Measurements from ENCODE around the gene MET. TPM values are rescaled to one million over a fixed set of nuclear protein-coding genes. Genes with fewer than 3 reads are reported as not detected.

The MET gene
- polyA plus RNA-seq, 1 donor from 2014 or later: not detected

DNA sequence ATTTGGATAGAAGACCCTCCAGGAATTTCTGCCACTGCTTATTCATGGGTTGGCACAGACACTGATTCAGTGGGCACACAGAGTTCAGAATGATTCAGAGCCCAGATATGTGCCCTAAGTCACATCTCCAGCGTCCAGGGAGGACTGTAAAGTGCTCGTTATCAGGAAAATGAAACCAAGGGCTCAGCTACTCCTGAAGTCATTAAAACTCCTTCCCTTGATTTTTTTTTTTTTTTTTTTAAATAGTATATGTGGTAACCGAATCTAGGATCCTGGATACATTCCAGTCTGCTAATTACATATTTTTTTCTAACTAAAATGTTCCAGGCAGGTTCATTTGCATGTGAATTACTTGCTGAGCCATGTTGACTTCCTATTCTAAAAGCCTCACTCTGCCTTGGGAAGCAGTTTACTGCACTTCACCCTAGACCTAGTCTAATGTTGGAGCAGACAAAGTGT, 34.7 kb downstream of the MET start:
- Histone ChIP-seq H4K20me1 (ENCODE audit: insufficient read depth) (no peaks in the 10 kb centered on the region), H3K4me2 (ENCODE audit: low read length) (no peak overlapping the region), H3K9ac (ENCODE audit: low read length) (no peak overlapping the region), H2AFZ (ENCODE audit: low read depth, low read length) (no peak overlapping the region), H3K4me3 (ENCODE audit: low read length) (no peak overlapping the region), H3K36me3 (ENCODE audit: insufficient read depth, low read length) (no peaks in the 10 kb centered on the region), H3K9me2 (ENCODE audit: insufficient read depth, low read length) (no peaks in the 10 kb centered on the region), H3K27me3 (ENCODE audit: insufficient read depth, low read depth, low read length) (no peaks in the 10 kb centered on the region), H3K79me2 (replicated peaks; ENCODE audit: insufficient read depth, low read length) (no peaks in the 10 kb centered on the region), H3K9me3 (ENCODE audit: low read length) (no peaks in the 10 kb centered on the region), H3F3A (ENCODE audit: insufficient read depth, low read length, poor library complexity, severe bottlenecking) (no peaks in the 10 kb centered on the region), H3K27ac (ENCODE audit: low read length) (no peak overlapping the region)
- TF ChIP-seq RAD21 (conservative IDR thresholded peaks at IDR 0.05): no peak
- TF ChIP-seq POLR2AphosphoS5 (IDR thresholded peaks at IDR 0.05): no peak
- TF ChIP-seq MXI1 (conservative IDR thresholded peaks at IDR 0.05; ENCODE audit: poor library complexity, severe bottlenecking): no peak
- no peak for TF ChIP-seq EP300 (conservative IDR thresholded peaks at IDR 0.05; ENCODE audit: poor library complexity, severe bottlenecking)
- TF ChIP-seq EZH2 (IDR thresholded peaks at IDR 0.05; ENCODE audit: borderline replicate concordance, insufficient read depth, low read length, poor library complexity, severe bottlenecking): no peak
- no peak for TF ChIP-seq SMC3 (conservative IDR thresholded peaks at IDR 0.05; ENCODE audit: poor library complexity)
- no peak for TF ChIP-seq TAF1 (IDR thresholded peaks at IDR 0.05; ENCODE audit: low read depth)

DNA sequence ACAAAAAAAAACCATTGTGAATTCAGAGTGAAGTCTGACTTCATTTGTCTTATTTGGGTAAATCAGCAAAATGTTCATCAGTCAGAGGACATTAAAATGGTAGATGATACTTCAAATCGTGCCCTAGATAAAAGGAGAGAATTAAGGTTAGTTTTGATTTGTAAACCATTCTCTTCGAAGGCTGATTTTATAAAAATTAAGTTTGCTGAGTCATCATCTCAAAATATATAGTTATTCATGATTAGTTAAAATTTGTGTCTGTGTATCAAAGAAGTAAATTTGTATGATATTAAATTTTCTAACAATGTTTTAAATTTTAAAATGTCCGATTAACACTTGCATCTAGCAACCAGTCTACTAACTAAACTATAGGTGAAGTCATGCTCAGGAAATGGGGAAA, 35.3 kb downstream of the MET start:
- H3K9ac ChIP-seq (ENCODE audit: low read length): no peak overlapping the region

More for the DNA sequence above, 35.3 kb downstream of the MET start:
- no peaks in the 10 kb centered on the region for H3F3A ChIP-seq (ENCODE audit: insufficient read depth, low read length, poor library complexity, severe bottlenecking)
- no peak overlapping the region for H2AFZ ChIP-seq (ENCODE audit: low read depth, low read length)
- no peak overlapping the region for H3K4me2 ChIP-seq (ENCODE audit: low read length)
- H3K27me3 ChIP-seq (ENCODE audit: insufficient read depth, low read depth, low read length): no peaks in the 10 kb centered on the region
- H3K9me2 ChIP-seq (ENCODE audit: insufficient read depth, low read length): no peaks in the 10 kb centered on the region
- no peak overlapping the region for H3K27ac ChIP-seq (ENCODE audit: low read length)
- no peak overlapping the region for H3K4me3 ChIP-seq (ENCODE audit: low read length)
- no peak for TF ChIP-seq MXI1 (conservative IDR thresholded peaks at IDR 0.05; ENCODE audit: poor library complexity, severe bottlenecking)
- TF ChIP-seq, protein P1, sequence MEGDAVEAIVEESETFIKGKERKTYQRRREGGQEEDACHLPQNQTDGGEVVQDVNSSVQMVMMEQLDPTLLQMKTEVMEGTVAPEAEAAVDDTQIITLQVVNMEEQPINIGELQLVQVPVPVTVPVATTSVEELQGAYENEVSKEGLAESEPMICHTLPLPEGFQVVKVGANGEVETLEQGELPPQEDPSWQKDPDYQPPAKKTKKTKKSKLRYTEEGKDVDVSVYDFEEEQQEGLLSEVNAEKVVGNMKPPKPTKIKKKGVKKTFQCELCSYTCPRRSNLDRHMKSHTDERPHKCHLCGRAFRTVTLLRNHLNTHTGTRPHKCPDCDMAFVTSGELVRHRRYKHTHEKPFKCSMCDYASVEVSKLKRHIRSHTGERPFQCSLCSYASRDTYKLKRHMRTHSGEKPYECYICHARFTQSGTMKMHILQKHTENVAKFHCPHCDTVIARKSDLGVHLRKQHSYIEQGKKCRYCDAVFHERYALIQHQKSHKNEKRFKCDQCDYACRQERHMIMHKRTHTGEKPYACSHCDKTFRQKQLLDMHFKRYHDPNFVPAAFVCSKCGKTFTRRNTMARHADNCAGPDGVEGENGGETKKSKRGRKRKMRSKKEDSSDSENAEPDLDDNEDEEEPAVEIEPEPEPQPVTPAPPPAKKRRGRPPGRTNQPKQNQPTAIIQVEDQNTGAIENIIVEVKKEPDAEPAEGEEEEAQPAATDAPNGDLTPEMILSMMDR (IDR thresholded peaks at IDR 0.05; ENCODE audit: poor library complexity, severe bottlenecking): no peak
- no peak for TF ChIP-seq REST (IDR thresholded peaks at IDR 0.05; ENCODE audit: borderline replicate concordance)
- TF ChIP-seq TAF1 (IDR thresholded peaks at IDR 0.05; ENCODE audit: low read depth): no peak
- TF ChIP-seq RAD21 (conservative IDR thresholded peaks at IDR 0.05): no peak
- no peak for TF ChIP-seq EZH2 (IDR thresholded peaks at IDR 0.05; ENCODE audit: borderline replicate concordance, insufficient read depth, low read length, poor library complexity, severe bottlenecking)
- TF ChIP-seq POLR2AphosphoS5 (IDR thresholded peaks at IDR 0.05): no peak
- no peak for TF ChIP-seq SMC3 (conservative IDR thresholded peaks at IDR 0.05; ENCODE audit: poor library complexity)
- no peaks in the 10 kb centered on the region for H3K9me3 ChIP-seq (ENCODE audit: low read length)
- no peaks in the 10 kb centered on the region for H3K79me2 ChIP-seq (replicated peaks; ENCODE audit: insufficient read depth, low read length)
- no peaks in the 10 kb centered on the region for H4K20me1 ChIP-seq (ENCODE audit: insufficient read depth)
- no peaks in the 10 kb centered on the region for H3K36me3 ChIP-seq (ENCODE audit: insufficient read depth, low read length)
